Hepatocyte (in vitro differentiated cells): ENCODE data around the gene TANGO2.

Source experiments
- EZH2 ChIP-seq: fragments of 200-600 bp; sonication (generic); IDR thresholded peaks from 2 replicates; pipeline ENCODE4 v1.6.1; 2016; ENCODE audit warnings: antibody characterized with exemption, mild to moderate bottlenecking, borderline replicate concordance
- TF ChIP-seq, protein P1 (sequence below): fragments of 200-600 bp; sonication (generic); IDR thresholded peaks from 2 replicates; pipeline ENCODE4 v1.5.1; 2016; ENCODE audit warnings: antibody characterized with exemption, mild to moderate bottlenecking; ENCODE audit not compliant: poor library complexity

DNA sequence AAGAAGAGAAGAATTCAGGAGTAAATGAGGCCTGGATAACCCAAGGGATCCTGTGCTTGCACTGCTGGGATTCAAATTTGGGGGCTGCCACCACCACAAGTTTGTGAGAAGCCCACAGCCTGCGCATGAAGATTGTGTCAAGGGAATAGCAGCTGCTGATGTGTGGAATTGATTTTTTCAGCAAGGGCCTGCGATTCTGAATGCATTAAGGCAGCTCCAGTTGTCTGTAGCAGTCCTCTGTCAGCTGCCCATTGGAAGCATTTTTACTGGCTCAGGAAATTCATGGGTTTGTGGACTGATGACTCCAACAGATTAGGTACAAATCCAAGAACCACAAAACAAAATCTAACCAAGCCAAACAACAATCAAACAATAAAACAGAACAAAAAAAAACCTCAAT is 18.3 kb upstream of the TANGO2 start:
- TF ChIP-seq, protein P1, sequence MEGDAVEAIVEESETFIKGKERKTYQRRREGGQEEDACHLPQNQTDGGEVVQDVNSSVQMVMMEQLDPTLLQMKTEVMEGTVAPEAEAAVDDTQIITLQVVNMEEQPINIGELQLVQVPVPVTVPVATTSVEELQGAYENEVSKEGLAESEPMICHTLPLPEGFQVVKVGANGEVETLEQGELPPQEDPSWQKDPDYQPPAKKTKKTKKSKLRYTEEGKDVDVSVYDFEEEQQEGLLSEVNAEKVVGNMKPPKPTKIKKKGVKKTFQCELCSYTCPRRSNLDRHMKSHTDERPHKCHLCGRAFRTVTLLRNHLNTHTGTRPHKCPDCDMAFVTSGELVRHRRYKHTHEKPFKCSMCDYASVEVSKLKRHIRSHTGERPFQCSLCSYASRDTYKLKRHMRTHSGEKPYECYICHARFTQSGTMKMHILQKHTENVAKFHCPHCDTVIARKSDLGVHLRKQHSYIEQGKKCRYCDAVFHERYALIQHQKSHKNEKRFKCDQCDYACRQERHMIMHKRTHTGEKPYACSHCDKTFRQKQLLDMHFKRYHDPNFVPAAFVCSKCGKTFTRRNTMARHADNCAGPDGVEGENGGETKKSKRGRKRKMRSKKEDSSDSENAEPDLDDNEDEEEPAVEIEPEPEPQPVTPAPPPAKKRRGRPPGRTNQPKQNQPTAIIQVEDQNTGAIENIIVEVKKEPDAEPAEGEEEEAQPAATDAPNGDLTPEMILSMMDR = no peak
- TF ChIP-seq EZH2 = no peak
